HEK293T (cell line): ENCODE results near the gene SETD3.

Source experiments
- BHLHE40 ChIP-seq: fragments of 450-650 bp; IDR thresholded peaks from 2 replicates; pipeline ENCODE4 v1.6.1; 2016; ENCODE audit warnings: mild to moderate bottlenecking, moderate library complexity, borderline replicate concordance
- ELF4 ChIP-seq: fragments of 450-650 bp; IDR thresholded peaks from 2 replicates; pipeline ENCODE4 v1.6.1; 2017; ENCODE audit warnings: antibody characterized with exemption
- FOXA1 ChIP-seq: fragments of 450-650 bp; IDR thresholded peaks from 2 replicates; pipeline ENCODE4 v1.6.1; 2016; ENCODE audit warnings: mild to moderate bottlenecking
- FOXK2 ChIP-seq: fragments of 450-650 bp; IDR thresholded peaks from 2 replicates; pipeline ENCODE4 v1.6.1; 2016; ENCODE audit warnings: mild to moderate bottlenecking
- HDGF ChIP-seq: fragments of 450-650 bp; IDR thresholded peaks from 2 replicates; pipeline ENCODE4 v1.6.1; 2017; ENCODE audit warnings: antibody characterized with exemption, borderline replicate concordance
- L3MBTL2 ChIP-seq: fragments of 450-650 bp; conservative IDR thresholded peaks from 2 replicates; pipeline ENCODE4 v1.6.1; 2016; ENCODE audit warnings: mild to moderate bottlenecking
- LEF1 ChIP-seq: fragments of 450-650 bp; IDR thresholded peaks from 2 replicates; pipeline ENCODE4 v1.6.1; 2017; ENCODE audit warnings: mild to moderate bottlenecking, borderline replicate concordance
- SP1 ChIP-seq: fragments of 450-650 bp; IDR thresholded peaks from 2 replicates; pipeline ENCODE4 v1.6.1; 2017
- TARDBP ChIP-seq: fragments of 450-650 bp; IDR thresholded peaks from 2 replicates; pipeline ENCODE4 v1.6.1; 2016
- ZNF384 ChIP-seq: fragments of 450-650 bp; IDR thresholded peaks from 2 replicates; pipeline ENCODE4 v1.6.1; 2016
- TF ChIP-seq, protein P1 (sequence below): fragments of 450-650 bp; IDR thresholded peaks from 2 replicates; pipeline ENCODE4 v1.6.1; 2016

DNA sequence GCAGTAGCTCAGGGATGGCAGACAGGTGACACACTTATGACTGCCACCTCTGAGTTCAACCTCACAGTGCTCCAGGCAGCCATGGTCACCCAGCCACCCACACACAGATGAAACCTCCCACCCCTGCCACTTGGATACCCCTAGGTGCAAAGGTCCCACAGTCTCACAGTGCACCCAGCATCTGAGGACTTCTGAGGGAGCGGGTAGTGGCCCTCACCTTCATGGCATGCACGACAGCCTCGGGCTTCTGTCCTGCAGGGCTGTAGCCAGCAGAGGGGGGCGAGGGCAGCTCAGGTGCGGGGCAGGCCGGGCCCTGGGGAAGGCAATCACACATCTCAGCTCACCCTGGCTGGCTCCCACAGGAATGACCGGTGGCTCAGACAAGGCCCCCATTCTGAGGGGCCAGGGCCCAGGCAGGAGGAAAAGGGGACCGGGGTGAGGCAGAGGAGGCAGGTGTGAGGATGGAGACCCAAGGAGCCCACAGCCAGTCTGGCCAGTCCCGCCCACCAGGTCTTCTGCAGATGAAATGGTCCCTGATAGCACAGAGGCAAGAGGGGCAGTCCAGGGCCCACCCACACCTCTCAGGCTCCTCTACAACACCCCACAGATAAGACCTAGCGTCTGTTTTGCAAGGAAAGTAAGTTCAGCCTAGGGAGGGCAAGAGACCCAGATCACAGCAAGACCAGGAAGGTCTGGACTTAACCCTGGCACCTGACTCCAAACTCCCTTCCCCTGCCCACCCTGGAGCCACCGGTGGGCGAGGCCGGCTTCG lies 36.4 kb upstream of the SETD3 start:
- TF ChIP-seq FOXA1 (no peak), FOXK2 (no peak), ELF4 (no peak), SP1 (no peak), HDGF (no peak), TARDBP (no peak), L3MBTL2 (no peak), ZNF384 (no peak), BHLHE40 (no peak), LEF1 (no peak)
- TF ChIP-seq, protein P1, sequence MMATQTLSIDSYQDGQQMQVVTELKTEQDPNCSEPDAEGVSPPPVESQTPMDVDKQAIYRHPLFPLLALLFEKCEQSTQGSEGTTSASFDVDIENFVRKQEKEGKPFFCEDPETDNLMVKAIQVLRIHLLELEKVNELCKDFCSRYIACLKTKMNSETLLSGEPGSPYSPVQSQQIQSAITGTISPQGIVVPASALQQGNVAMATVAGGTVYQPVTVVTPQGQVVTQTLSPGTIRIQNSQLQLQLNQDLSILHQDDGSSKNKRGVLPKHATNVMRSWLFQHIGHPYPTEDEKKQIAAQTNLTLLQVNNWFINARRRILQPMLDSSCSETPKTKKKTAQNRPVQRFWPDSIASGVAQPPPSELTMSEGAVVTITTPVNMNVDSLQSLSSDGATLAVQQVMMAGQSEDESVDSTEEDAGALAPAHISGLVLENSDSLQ: no peak
